AG10803 (cell line): ENCODE measurements around the gene LGALSL.

Experiments
- DNase-seq: peaks from one replicate; pipeline ENCODE4 v3.0.0; 2010; ENCODE audit warnings: low read depth
- H3K4me3 ChIP-seq: 2 replicates; pipeline ENCODE4 v1.5.1; 2011; ENCODE audit warnings: mild to moderate bottlenecking, low read length, control low read depth
- CTCF ChIP-seq: conservative IDR thresholded peaks from 2 replicates; pipeline ENCODE4 v1.5.1; 2011; ENCODE audit warnings: mild to moderate bottlenecking, low read length, control low read depth, inconsistent platforms

The LGALSL gene

GRCh38 chr2:64424416-64424987 lies 29.5 kb upstream of the LGALSL start:
- H3K4me3 ChIP-seq = no peak overlapping the region
- no peak for TF ChIP-seq CTCF
- no peak for DNase-seq

- no peak for DNase-seq
- H3K4me3 ChIP-seq = no peak overlapping the region
- TF ChIP-seq CTCF = no peak
Observed at GRCh38 chr2:64426183-64426952, 27.6 kb upstream of the LGALSL start.

DNA sequence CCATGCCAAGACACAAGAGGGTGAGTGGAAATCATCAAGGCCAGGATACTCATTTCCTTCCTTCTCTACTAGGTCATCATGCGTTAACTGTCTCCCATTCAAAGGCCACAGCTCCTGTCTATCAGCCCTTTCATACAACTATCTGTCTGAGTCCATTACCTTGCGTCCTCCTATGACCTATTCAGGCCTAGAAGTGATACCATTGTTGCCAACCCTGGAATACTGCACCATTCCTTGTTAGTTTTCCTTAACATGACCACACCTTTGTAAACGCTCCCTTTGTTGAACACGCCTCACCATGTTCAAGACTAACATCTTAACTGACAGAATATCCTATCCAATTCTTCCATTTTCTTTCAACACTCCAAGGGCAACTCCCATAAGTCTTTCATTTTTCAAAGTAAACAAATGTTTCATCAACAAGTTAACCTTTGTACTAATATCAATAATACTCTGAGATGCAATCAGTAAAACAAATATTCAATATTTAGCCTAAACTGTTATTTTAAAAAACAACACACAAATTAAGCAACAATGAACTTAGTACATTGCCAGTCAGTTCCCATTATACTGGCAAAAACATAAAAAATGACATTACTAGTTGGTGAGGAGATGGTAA lies 19.8 kb upstream of the LGALSL start:
- H3K4me3 ChIP-seq = no peak overlapping the region
- DNase-seq = no peak
- TF ChIP-seq CTCF = no peak

GRCh38 chr2:64437883-64438282 lies 16.1 kb upstream of the LGALSL start:
- no peak for DNase-seq
- no peak for TF ChIP-seq CTCF

GRCh38 chr2:64439194-64439593 lies 14.8 kb upstream of the LGALSL start:
- DNase-seq = no peak
- TF ChIP-seq CTCF = no peak
- no peak overlapping the region for H3K4me3 ChIP-seq

More at GRCh38 chr2:64437883-64438282, 16.1 kb upstream of the LGALSL start:
- H3K4me3 ChIP-seq = no peak overlapping the region

GRCh38 chr2:64440843-64441242 lies 13.1 kb upstream of the LGALSL start:
- TF ChIP-seq CTCF = no peak
- no peak overlapping the region for H3K4me3 ChIP-seq
- no peak for DNase-seq

GRCh38 chr2:64442277-64442676 lies 11.7 kb upstream of the LGALSL start:
- TF ChIP-seq CTCF = no peak
- no peak for DNase-seq
- H3K4me3 ChIP-seq = no peak overlapping the region
